Activated CD8-positive, alpha-beta memory T cell treated with anti-CD3 and anti-CD28 coated beads for 1 hour (primary cell): ENCODE data around the gene CRAT.
"Not testable (repeated sequence)": the region's sequence is repeated elsewhere in the genome, so short reads cannot be mapped to it uniquely, and the experiment has no call there.

ENCODE experiments used
- DNase-seq, 2 donors: peaks; one replicate each; pipeline ENCODE4 v3.0.0-alpha.2; 2020; ENCODE audit warnings: low read depth in 1 of 2; ENCODE audit errors: extremely low read depth in 1 of 2

CRAT gene

GRCh38 chr9:129138476-129139232 lies 28.1 kb upstream of the CRAT start:
- DNase-seq, result no peak

GRCh38 chr9:129138144-129138462 lies 27.5 kb upstream of the CRAT start:
- no peak for DNase-seq

- no peak for DNase-seq
These were observed 26.9 kb upstream of the CRAT start for GRCh38 chr9:129137292-129138143.

- no peak for DNase-seq
These were observed 25.9 kb upstream of the CRAT start for GRCh38 chr9:129136446-129137035.

- DNase-seq, result no peak
These were observed 24.9 kb upstream of the CRAT start for GRCh38 chr9:129135476-129135875.

- DNase-seq, result no peak
These were observed 22.5 kb upstream of the CRAT start for GRCh38 chr9:129133082-129133481.

GRCh38 chr9:129131300-129132145 lies 20.9 kb upstream of the CRAT start:
- peak; percentile 64 to 77 for DNase-seq

GRCh38 chr9:129130791-129131190 lies 20.2 kb upstream of the CRAT start:
- DNase-seq, result no peak

- not testable (repeated sequence) for DNase-seq
These were observed 19.7 kb upstream of the CRAT start for GRCh38 chr9:129130271-129130670.

GRCh38 chr9:129128689-129129088 lies 18.1 kb upstream of the CRAT start:
- DNase-seq, result no peak

GRCh38 chr9:129126749-129127618 lies 16.4 kb upstream of the CRAT start:
- DNase-seq, result no peak

- DNase-seq, result no peak
These were observed 14.9 kb upstream of the CRAT start for GRCh38 chr9:129125478-129125877.

GRCh38 chr9:129124506-129125069 lies 14.0 kb upstream of the CRAT start:
- DNase-seq, result no peak

- not testable (repeated sequence) for DNase-seq
These were observed 12.4 kb upstream of the CRAT start for GRCh38 chr9:129122976-129123375.

- DNase-seq, result no peak
These were observed 11.5 kb upstream of the CRAT start for GRCh38 chr9:129122133-129122532.

- DNase-seq, result no peak
These were observed 10.9 kb upstream of the CRAT start for GRCh38 chr9:129121483-129121882.

GRCh38 chr9:129118799-129119198 lies 8.2 kb upstream of the CRAT start:
- DNase-seq, result no peak

GRCh38 chr9:129113645-129114304 lies 3.2 kb upstream of the CRAT start:
- no peak for DNase-seq

- DNase-seq, result not testable (repeated sequence)
These were observed 1.9 kb upstream of the CRAT start for GRCh38 chr9:129112526-129112925.
